Left forelimb (tissue), 1 donor: ENCODE measurements around the gene MTHFSD.

ENCODE experiments used
- DNase-seq: peaks from one replicate; pipeline ENCODE4 v3.0.0-alpha.2; 2018; ENCODE audit warnings: low spot score

Gene MTHFSD

GRCh38 chr16:86490859-86491639 lies 64.0 kb downstream of the MTHFSD start:
- DNase-seq = no peak

GRCh38 chr16:86485746-86486145 lies 69.3 kb downstream of the MTHFSD start:
- DNase-seq = no peak

GRCh38 chr16:86484240-86484639 lies 70.8 kb downstream of the MTHFSD start:
- DNase-seq = no peak

GRCh38 chr16:86481607-86482006 lies 73.4 kb downstream of the MTHFSD start:
- no peak for DNase-seq

- no peak for DNase-seq
Measured at GRCh38 chr16:86480444-86480843, 74.6 kb downstream of the MTHFSD start.
